Epithelial cell of esophagus (primary cell): ENCODE data around the gene FHOD3.
"Not testable (repeated sequence)": the region's sequence is repeated elsewhere in the genome, so short reads cannot be mapped to it uniquely, and the experiment has no call there.

Source experiments
- DNase-seq: peaks from one replicate; pipeline ENCODE4 v3.0.0; 2010; ENCODE audit warnings: low read depth
- H3K4me3 ChIP-seq: 2 replicates; pipeline ENCODE4 v1.5.1; 2011; ENCODE audit warnings: mild to moderate bottlenecking, low read length, control low read depth
- CTCF ChIP-seq: IDR thresholded peaks from 2 replicates; pipeline ENCODE4 v1.5.1; 2011; ENCODE audit warnings: low read depth, mild to moderate bottlenecking, low read length, control low read depth, inconsistent platforms; ENCODE audit not compliant: insufficient read depth; ENCODE audit errors: missing control alignments

Gene FHOD3

GRCh38 chr18:36352384-36352783, 54.9 kb downstream of the FHOD3 start:
- DNase-seq: peak; percentile 87
- TF ChIP-seq CTCF: no peak

GRCh38 chr18:36354989-36355388, 57.5 kb downstream of the FHOD3 start:
- DNase-seq: peak; percentile 58
- no peak for TF ChIP-seq CTCF
- H3K4me3 ChIP-seq: no peak overlapping the region

More at GRCh38 chr18:36352384-36352783, 54.9 kb downstream of the FHOD3 start:
- H3K4me3 ChIP-seq: no peak overlapping the region

DNA sequence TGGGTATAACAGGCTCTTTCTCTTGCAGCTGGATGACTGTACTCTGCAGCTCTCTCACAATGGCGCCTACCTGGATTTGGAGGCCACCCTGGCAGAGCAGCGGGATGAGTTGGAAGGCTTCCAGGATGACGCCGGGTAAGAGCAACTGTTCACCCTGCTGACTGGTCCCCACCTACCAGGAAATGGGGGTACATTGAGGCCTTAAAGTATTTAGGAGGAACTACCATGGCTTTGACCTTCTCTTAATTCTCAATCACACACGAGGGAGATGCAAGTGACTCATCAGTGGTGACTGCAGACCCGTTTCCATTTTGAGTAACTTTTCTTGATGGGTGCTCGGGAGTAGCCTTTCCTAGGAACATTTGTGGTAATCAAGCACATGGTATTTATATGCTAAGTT, 58.0 kb downstream of the FHOD3 start:
- H3K4me3 ChIP-seq: no peak overlapping the region
- DNase-seq: peak; percentile 11
- no peak for TF ChIP-seq CTCF

DNA sequence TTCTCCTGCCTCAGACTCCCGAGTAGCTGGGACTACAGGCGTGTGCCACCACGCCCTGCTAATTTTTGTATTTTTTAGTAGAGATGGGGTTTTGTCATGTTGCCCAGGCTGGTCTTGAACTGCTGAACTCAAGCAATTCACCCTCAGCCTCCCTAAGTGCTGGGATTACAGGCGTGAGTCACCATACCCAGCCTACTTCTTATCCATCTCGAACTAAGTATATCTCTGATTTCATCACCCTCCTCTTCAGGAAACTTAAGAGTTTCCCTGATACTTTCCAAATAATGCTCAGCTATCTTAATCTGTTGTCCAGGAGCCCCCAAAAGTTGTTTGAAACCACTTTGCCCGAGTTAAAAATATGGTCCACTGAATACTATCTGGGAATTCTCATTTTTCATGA, 59.2 kb downstream of the FHOD3 start:
- H3K4me3 ChIP-seq, DNase-seq: not testable (repeated sequence)

DNA sequence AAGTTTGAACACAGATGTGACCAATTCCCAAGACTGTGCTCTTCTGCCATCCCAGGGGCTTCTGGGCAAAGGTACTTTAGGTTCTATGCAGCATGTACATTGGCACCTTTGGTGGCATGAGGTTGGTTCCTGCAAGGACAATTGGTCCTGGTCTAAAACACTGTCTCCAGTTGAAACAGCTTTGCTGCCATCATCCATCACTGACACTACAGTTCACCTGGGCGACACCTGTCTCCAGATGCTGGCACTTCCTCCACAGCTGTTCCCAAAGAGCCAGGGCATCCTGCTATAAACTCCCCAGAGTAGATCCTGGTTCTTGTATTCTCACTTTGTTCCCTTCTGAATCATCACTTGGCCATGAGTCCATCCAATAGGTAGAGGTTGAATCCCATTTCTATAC, 60.6 kb downstream of the FHOD3 start:
- H3K4me3 ChIP-seq: no peak overlapping the region
- no peak for DNase-seq
- no peak for TF ChIP-seq CTCF

GRCh38 chr18:36360256-36360909, 62.9 kb downstream of the FHOD3 start:
- no peak for DNase-seq
- no peak overlapping the region for H3K4me3 ChIP-seq
- TF ChIP-seq CTCF: no peak

- no peak for TF ChIP-seq CTCF
- DNase-seq: no peak
- H3K4me3 ChIP-seq: no peak overlapping the region
These were observed 67.6 kb downstream of the FHOD3 start for GRCh38 chr18:36364911-36365624.
